H1 (cell line): Measurements from ENCODE around the gene SEL1L. TPM values are rescaled to one million over a fixed set of nuclear protein-coding genes. Genes with fewer than 3 reads are reported as not detected.

Experiments
- CTCF ChIA-PET: fragments of 300-600 bp; sonication (Branson Sonifier 250); formaldehyde crosslinking; loops from one replicate; lab custom pipeline; 2021; ENCODE audit not compliant: partially characterized antibody; lab: Charles Lee
- POLR2A ChIA-PET: fragments of 300-600 bp; sonication (Branson Sonifier 250); formaldehyde crosslinking; loops from one replicate; lab custom pipeline; 2021; ENCODE audit warnings: inconsistent platforms; ENCODE audit not compliant: partially characterized antibody; lab: Charles Lee
- DNase-seq, 2 experiments: peaks; one replicate each; pipeline versions ENCODE4 v3.0.0 to v3.0.0-alpha.2; 2010 to 2022; ENCODE audit warnings: low spot score in 2 of 2, low read depth in 1 of 2, mixed read lengths in 1 of 2
- FAIRE-seq: peaks from 2 replicates; lab custom pipeline; 2011; peaks lifted over from hg19 to GRCh38; lab: Jason Lieb, UNC
- H2AFZ ChIP-seq: 2 replicates; pipeline ENCODE4 v1.8.1; 2012; ENCODE audit warnings: low read length, inconsistent platforms
- H2AK5ac ChIP-seq: 2 replicates; pipeline ENCODE4 v1.6.1; 2013; ENCODE audit warnings: low read depth, low read length
- H2BK120ac ChIP-seq: replicated peaks from 2 replicates; pipeline ENCODE3; 2013; ENCODE audit warnings: low read depth, low read length, inconsistent platforms
- H2BK12ac ChIP-seq: 2 replicates; pipeline ENCODE4 v1.6.1; 2013; ENCODE audit warnings: low read depth, low read length
- H2BK15ac ChIP-seq: 2 replicates; pipeline ENCODE4 v1.6.1; 2013; ENCODE audit warnings: low read length
- H2BK20ac ChIP-seq: 2 replicates; pipeline ENCODE4 v1.6.1; 2013; ENCODE audit warnings: low read length
- H2BK5ac ChIP-seq: 2 replicates; pipeline ENCODE4 v1.6.1; 2013; ENCODE audit warnings: low read depth, low read length
- H3K14ac ChIP-seq: 2 replicates; pipeline ENCODE4 v1.6.1; 2013; ENCODE audit warnings: inconsistent platforms; ENCODE audit not compliant: insufficient read length
- H3K18ac ChIP-seq: 2 replicates; pipeline ENCODE4 v1.6.1; 2013; ENCODE audit warnings: low read length; ENCODE audit errors: extremely low read depth
- H3K23ac ChIP-seq: 2 replicates; pipeline ENCODE4 v1.6.1; 2013; ENCODE audit warnings: inconsistent platforms; ENCODE audit not compliant: insufficient read length
- H3K23me2 ChIP-seq: 2 replicates; pipeline ENCODE4 v1.6.1; 2013; ENCODE audit warnings: low read depth, low read length
- H3K27ac ChIP-seq: 2 replicates; pipeline ENCODE4 v1.6.1; 2011; ENCODE audit warnings: low read depth, low read length, inconsistent platforms
- H3K27me3 ChIP-seq, 4 experiments: replicated peaks in 1 of 4; 1 replicate in 1 of 4; 2 replicates in 3 of 4; pipeline versions ENCODE4 v1.6.1 to v1.8.1; 2011 to 2013; ENCODE audit warnings: low read length in 3 of 4, mild to moderate bottlenecking in 3 of 4, inconsistent platforms in 2 of 4, mixed read lengths in 2 of 4, moderate library complexity in 1 of 4; ENCODE audit not compliant: control insufficient read depth in 3 of 4, insufficient read depth in 3 of 4; ENCODE audit errors: extremely low read depth in 1 of 4
- H3K36me3 ChIP-seq, 4 experiments: 2 replicates each; pipeline versions ENCODE4 v1.6.1 to v1.8.1; 2011 to 2013; ENCODE audit warnings: mild to moderate bottlenecking in 4 of 4, low read length in 3 of 4, moderate library complexity in 2 of 4, control low read depth in 1 of 4, inconsistent platforms in 1 of 4; ENCODE audit not compliant: insufficient read depth in 4 of 4, control insufficient read depth in 2 of 4
- H3K4ac ChIP-seq: replicated peaks from 2 replicates; pipeline ENCODE3; 2013; ENCODE audit warnings: low read length, low read depth, mixed read lengths, inconsistent platforms; ENCODE audit not compliant: insufficient read length
- H3K4me1 ChIP-seq, 4 experiments: replicated peaks in 1 of 4; 1 replicate in 1 of 4; 2 replicates in 3 of 4; pipeline versions ENCODE4 v1.6.1 to v1.8.1; 2011 to 2013; ENCODE audit warnings: low read length in 3 of 4, inconsistent platforms in 2 of 4, mixed read lengths in 1 of 4; ENCODE audit not compliant: insufficient read depth in 4 of 4, control insufficient read depth in 3 of 4
- H3K4me2 ChIP-seq, 2 experiments: 2 replicates each; pipeline versions ENCODE4 v1.6.1 to v1.8.1; 2011 to 2013; ENCODE audit warnings: low read depth in 2 of 2, low read length in 2 of 2, control low read depth in 1 of 2, inconsistent platforms in 1 of 2, mild to moderate bottlenecking in 1 of 2; ENCODE audit not compliant: insufficient read depth in 1 of 2
- H3K4me3 ChIP-seq, 4 experiments: fragments of 200-600, 300-600 bp in 1 of 4; sonication (generic), shearing (Covaris generic), sonication (Bioruptor Twin) in 1 of 4; 2 replicates each; pipeline versions ENCODE4 v1.5.1 to v1.8.1; 2011 to 2016; ENCODE audit warnings: low read length in 4 of 4, low read depth in 3 of 4, control low read depth in 2 of 4, inconsistent platforms in 2 of 4, mild to moderate bottlenecking in 2 of 4, mixed read lengths in 1 of 4, moderate library complexity in 1 of 4; ENCODE audit not compliant: insufficient read depth in 2 of 4; ENCODE audit errors: extremely low read depth in 1 of 4
- H3K56ac ChIP-seq: replicated peaks from 2 replicates; pipeline ENCODE3; 2013; ENCODE audit warnings: low read depth, mild to moderate bottlenecking, mixed read lengths, low read length, inconsistent platforms; ENCODE audit not compliant: insufficient read length
- H3K79me1 ChIP-seq: 2 replicates; pipeline ENCODE4 v1.6.1; 2013; ENCODE audit warnings: low read depth, low read length, control low read depth
- H3K79me2 ChIP-seq, 2 experiments: 2 replicates each; pipeline versions ENCODE4 v1.6.1 to v1.8.1; 2012 to 2013; ENCODE audit warnings: low read length in 2 of 2, mild to moderate bottlenecking in 2 of 2, inconsistent platforms in 1 of 2; ENCODE audit not compliant: insufficient read depth in 2 of 2, control insufficient read depth in 1 of 2
- H3K9ac ChIP-seq, 4 experiments: replicated peaks in 1 of 4; 1 replicate in 1 of 4; 2 replicates in 3 of 4; pipeline versions ENCODE4 v1.6.1 to v1.8.1; 2011 to 2013; ENCODE audit warnings: low read depth in 3 of 4, low read length in 3 of 4, control low read depth in 2 of 4, mild to moderate bottlenecking in 2 of 4, moderate library complexity in 2 of 4, inconsistent platforms in 1 of 4; ENCODE audit errors: extremely low read depth in 1 of 4
- H3K9me3 ChIP-seq, 2 experiments: 2 replicates each; pipeline versions ENCODE4 v1.6.1 to v1.8.1; 2012 to 2013; ENCODE audit warnings: mild to moderate bottlenecking in 2 of 2, moderate library complexity in 2 of 2, control low read depth in 1 of 2, inconsistent platforms in 1 of 2, low read depth in 1 of 2, low read length in 1 of 2, mixed read lengths in 1 of 2; ENCODE audit not compliant: insufficient read depth in 2 of 2
- H4K20me1 ChIP-seq, 2 experiments: replicated peaks in 1 of 2; 2 replicates each; pipeline versions ENCODE3 to v1.8.1; 2011 to 2013; ENCODE audit warnings: inconsistent platforms in 2 of 2, low read length in 2 of 2, mild to moderate bottlenecking in 1 of 2; ENCODE audit not compliant: insufficient read depth in 2 of 2, control insufficient read depth in 1 of 2
- H4K5ac ChIP-seq: 2 replicates; pipeline ENCODE4 v1.6.1; 2013; ENCODE audit warnings: low read length, low read depth, mixed read lengths, inconsistent platforms; ENCODE audit not compliant: insufficient read length
- H4K8ac ChIP-seq: 2 replicates; pipeline ENCODE4 v1.8.0; 2013; ENCODE audit warnings: mild to moderate bottlenecking, moderate library complexity, low read length, inconsistent platforms; ENCODE audit not compliant: insufficient read depth; ENCODE audit errors: extremely low read depth
- H4K91ac ChIP-seq: replicated peaks from 2 replicates; pipeline ENCODE3; 2013; ENCODE audit warnings: low read length, mixed read lengths, inconsistent platforms; ENCODE audit not compliant: insufficient read length
- ASH2L ChIP-seq: fragments of 200-600, 300-600 bp; sonication (generic); IDR thresholded peaks from one replicate; pipeline ENCODE4 v1.7.1; 2017; ENCODE audit warnings: low read length
- ATF3 ChIP-seq: IDR thresholded peaks from 2 replicates; pipeline ENCODE4 v1.6.1; 2011; ENCODE audit warnings: low read depth, mild to moderate bottlenecking, low read length; ENCODE audit not compliant: insufficient read depth
- BACH1 ChIP-seq: IDR thresholded peaks from 2 replicates; pipeline ENCODE4 v1.6.1; 2012; ENCODE audit warnings: low read length, improper control_type of control experiment
- RAD21 ChIP-seq, 2 experiments: IDR thresholded peaks in 1 of 2; conservative IDR thresholded peaks in 1 of 2; 2 replicates each; pipeline ENCODE4 v1.6.1; 2011; ENCODE audit warnings: low read depth in 2 of 2, low read length in 2 of 2, improper control_type of control experiment in 1 of 2, inconsistent platforms in 1 of 2, mild to moderate bottlenecking in 1 of 2, moderate library complexity in 1 of 2
- WGBS, 2 experiments: shearing (Covaris generic) in 1 of 2; methylation state at CpG; one replicate each; pipeline versions ENCODE4 v1.1.6 to v1.1.7; 2013 to 2015; ENCODE audit warnings: low lambda C conversion rate in 2 of 2, mixed read lengths in 2 of 2, inconsistent platforms in 1 of 2, low coverage in 1 of 2, missing lambda C conversion rate in 1 of 2; ENCODE audit not compliant: insufficient replicate concordance in 2 of 2, insufficient coverage in 1 of 2, insufficient read length in 1 of 2; ENCODE audit errors: extremely low coverage in 1 of 2, missing lambda C conversion rate in 1 of 2; 5-methylcytosine and 5-hydroxymethylcytosine counted together
- polyA plus RNA-seq, 7 experiments: library from polyadenylated mRNA; depleted of rRNA in 3 of 7; stranded (reverse) in 5 of 7; unstranded in 2 of 7; fragments of >200 nt in 5 of 7; fragments of 200-250 nt in 2 of 7; gene quantifications; 1 replicate in 5 of 7; 2 replicates in 1 of 7; 4 replicates in 1 of 7; pipeline versions ENCODE4 v1.2.1 to v1.2.3, GENCODE V29; 2011 to 2013; ENCODE audit warnings: missing spikeins in 2 of 7, mixed read lengths in 2 of 7
- total RNA-seq: library from RNA; stranded (reverse); fragmentation: NEBNext Ultra II Directional; extraction: Animal tissue kit (Norgen Biotek cat#: 25700); gene quantifications from 2 replicates; pipeline ENCODE4 v1.2.1, GENCODE V29; 2021
- TF ChIP-seq, protein P1 (sequence below), 3 experiments: IDR thresholded peaks; 1 replicate in 2 of 3; 2 replicates in 1 of 3; pipeline versions ENCODE4 v1.5.1 to v1.6.1; 2011; ENCODE audit warnings: low read length in 3 of 3, mild to moderate bottlenecking in 3 of 3, inconsistent platforms in 2 of 3, low read depth in 1 of 3, moderate library complexity in 1 of 3; ENCODE audit not compliant: insufficient read depth in 1 of 3; ENCODE audit errors: control extremely low read depth in 1 of 3
- TF ChIP-seq, protein P2 (sequence below): IDR thresholded peaks from 2 replicates; pipeline ENCODE4 v1.6.1; 2012; ENCODE audit warnings: inconsistent platforms

SEL1L gene
- total and polyA plus RNA-seq, 2 of the 8 experiments (the other 6 are each of a cell fraction or from before 2014, with no cell fraction given), result 4.3 to 34.9 TPM

- Histone ChIP-seq H2BK15ac (no peak overlapping the region), H3K4me1 (peaks cover 0 to 28% (median 10%) of the 10 kb centered on the region in 4 experiments; a peak in 5 of 7 replicates), H2BK120ac (no peak overlapping the region), H2BK5ac (no peak overlapping the region), H3K4ac (no peak overlapping the region), H4K20me1 (no peaks in the 10 kb centered on the region), H2AFZ (no peak overlapping the region), H4K91ac (no peak overlapping the region), H3K27ac (no peak overlapping the region), H3K79me1 (peaks cover 7% of the 10 kb centered on the region), H3K9ac (no peak overlapping the region), H4K8ac (no peak overlapping the region), H3K23ac (no peak overlapping the region), H3K9me3 (no peaks in the 10 kb centered on the region), H2BK12ac (no peak overlapping the region), H4K5ac (no peak overlapping the region), H3K36me3 (peaks cover 0 to 3% (median 2%) of the 10 kb centered on the region in 4 experiments; a peak in 1 of 8 replicates), H3K56ac (no peak overlapping the region), H2AK5ac (no peak overlapping the region), H3K79me2 (peaks cover 0 to 73% of the 10 kb centered on the region in 2 experiments; a peak in 2 of 4 replicates), H3K27me3 (no peaks in the 10 kb centered on the region), H3K4me2 (no peak overlapping the region), H3K14ac (no peak overlapping the region), H3K18ac (no peak overlapping the region), H3K23me2 (no peaks in the 10 kb centered on the region), H3K4me3 (no peak overlapping the region), H2BK20ac (no peak overlapping the region)
- FAIRE-seq, result no peak
- no peak for TF ChIP-seq ASH2L
- TF ChIP-seq RAD21 (IDR thresholded peaks at IDR 0.05 in 1 of 2, conservative IDR thresholded peaks at IDR 0.05 in 1 of 2; ENCODE audit: low read depth in 2 of 2, low read length in 2 of 2), result no peak
- TF ChIP-seq BACH1, result no peak
- TF ChIP-seq, protein P1, sequence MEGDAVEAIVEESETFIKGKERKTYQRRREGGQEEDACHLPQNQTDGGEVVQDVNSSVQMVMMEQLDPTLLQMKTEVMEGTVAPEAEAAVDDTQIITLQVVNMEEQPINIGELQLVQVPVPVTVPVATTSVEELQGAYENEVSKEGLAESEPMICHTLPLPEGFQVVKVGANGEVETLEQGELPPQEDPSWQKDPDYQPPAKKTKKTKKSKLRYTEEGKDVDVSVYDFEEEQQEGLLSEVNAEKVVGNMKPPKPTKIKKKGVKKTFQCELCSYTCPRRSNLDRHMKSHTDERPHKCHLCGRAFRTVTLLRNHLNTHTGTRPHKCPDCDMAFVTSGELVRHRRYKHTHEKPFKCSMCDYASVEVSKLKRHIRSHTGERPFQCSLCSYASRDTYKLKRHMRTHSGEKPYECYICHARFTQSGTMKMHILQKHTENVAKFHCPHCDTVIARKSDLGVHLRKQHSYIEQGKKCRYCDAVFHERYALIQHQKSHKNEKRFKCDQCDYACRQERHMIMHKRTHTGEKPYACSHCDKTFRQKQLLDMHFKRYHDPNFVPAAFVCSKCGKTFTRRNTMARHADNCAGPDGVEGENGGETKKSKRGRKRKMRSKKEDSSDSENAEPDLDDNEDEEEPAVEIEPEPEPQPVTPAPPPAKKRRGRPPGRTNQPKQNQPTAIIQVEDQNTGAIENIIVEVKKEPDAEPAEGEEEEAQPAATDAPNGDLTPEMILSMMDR (IDR thresholded peaks at IDR 0.05; ENCODE audit: control extremely low read depth in 1 of 3, insufficient read depth in 1 of 3, low read depth in 1 of 3, low read length in 3 of 3), result no peak
- TF ChIP-seq ATF3, result no peak
- TF ChIP-seq, protein P2, sequence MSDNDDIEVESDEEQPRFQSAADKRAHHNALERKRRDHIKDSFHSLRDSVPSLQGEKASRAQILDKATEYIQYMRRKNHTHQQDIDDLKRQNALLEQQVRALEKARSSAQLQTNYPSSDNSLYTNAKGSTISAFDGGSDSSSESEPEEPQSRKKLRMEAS, result no peak
- DNase-seq, result no peak
- ChIA-PET CTCF (interaction anchor here (0.6 to 1.9 kb wide), 6 partner anchors 13 to 159 kb away, joined by 3 to 10 read pairs (median 3); no protein-coding TSS in a partner anchor), POLR2A (no interaction called here)
- 91% methylated on average over 1 of the region's 1 CpG; no CpG with 5 or more reads in 1 of the 2 experiments for WGBS, 2 experiments
Observed at GRCh38 chr14:81429028-81429427, 104.6 kb downstream of the SEL1L start.
